ENCODE results near the gene CAMK2N2.

Gene CAMK2N2

DNA sequence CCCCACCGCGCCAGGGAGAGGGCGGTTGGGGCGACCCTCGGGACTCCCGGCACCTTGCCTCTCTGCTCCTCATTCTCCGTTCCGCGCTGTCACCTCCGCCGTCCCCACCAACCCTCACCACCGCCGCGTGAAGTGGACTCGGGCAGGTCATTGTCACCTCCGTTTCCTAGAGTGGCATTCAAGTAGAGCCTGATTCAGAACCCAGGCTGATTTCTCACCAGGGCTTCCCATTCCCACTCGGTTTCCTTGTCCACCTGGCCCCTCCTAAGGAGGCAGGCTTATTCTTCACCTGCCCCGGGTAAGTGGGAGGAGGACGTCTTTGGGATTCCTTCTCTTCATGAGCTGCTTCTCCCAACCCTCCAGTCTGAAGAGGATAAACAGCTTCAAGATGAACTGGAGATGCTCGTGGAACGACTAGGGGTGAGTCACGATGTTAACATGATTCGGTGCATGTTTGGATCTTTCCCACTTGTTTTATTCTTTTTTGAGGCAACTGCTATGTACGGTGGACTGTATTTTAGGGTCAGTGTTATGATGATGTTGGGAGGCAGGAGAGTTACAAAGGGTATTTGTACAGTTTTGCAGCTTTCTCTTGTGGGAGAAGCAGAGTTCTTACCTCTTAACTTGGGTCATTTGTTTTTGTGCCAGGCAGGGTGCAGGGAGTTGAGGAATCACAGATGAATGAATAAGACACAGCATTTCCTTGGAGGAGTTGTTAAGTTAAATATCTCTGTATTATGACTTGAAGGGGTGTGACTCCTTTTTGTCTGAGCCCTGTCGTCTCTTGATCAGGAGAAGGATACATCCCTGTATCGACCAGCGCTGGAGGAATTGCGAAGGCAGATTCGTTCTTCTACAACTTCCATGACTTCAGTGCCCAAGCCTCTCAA lies 38.4 kb upstream of the CAMK2N2 start:
- Histone ChIP-seq H2AFZ (ENCODE audit: low read length) (no peak overlapping the region), H3K27me3 (ENCODE audit: insufficient read depth, low read length) (no peaks in the 10 kb centered on the region), H3K9me3 (ENCODE audit: low read length) (no peaks in the 10 kb centered on the region), H4K20me1 (ENCODE audit: insufficient read depth, low read length) (no peaks in the 10 kb centered on the region), H3F3A (ENCODE audit: insufficient read depth, low read length) (no peaks in the 10 kb centered on the region), H3K79me2 (ENCODE audit: insufficient read depth, low read length) (peaks cover 15% of the 10 kb centered on the region), H3K36me3 (ENCODE audit: insufficient read depth, low read length) (peaks cover 48% of the 10 kb centered on the region), H3K4me3 (ENCODE audit: low read depth, low read length, poor library complexity, severe bottlenecking) (peak overlapping the region; percentile 92), H3K4me2 (ENCODE audit: low read length) (peak overlapping the region; percentile 75), H3K9me2 (ENCODE audit: low read depth, low read length) (no peaks in the 10 kb centered on the region), H3K9ac (ENCODE audit: low read length) (peak overlapping the region; percentile 93), H3K27ac (ENCODE audit: low read depth, low read length, poor library complexity, severe bottlenecking) (no peak overlapping the region), H3K4me1 (ENCODE audit: insufficient read depth, low read length, severe bottlenecking) (peaks cover 19% of the 10 kb centered on the region)
- TF ChIP-seq, protein P1, sequence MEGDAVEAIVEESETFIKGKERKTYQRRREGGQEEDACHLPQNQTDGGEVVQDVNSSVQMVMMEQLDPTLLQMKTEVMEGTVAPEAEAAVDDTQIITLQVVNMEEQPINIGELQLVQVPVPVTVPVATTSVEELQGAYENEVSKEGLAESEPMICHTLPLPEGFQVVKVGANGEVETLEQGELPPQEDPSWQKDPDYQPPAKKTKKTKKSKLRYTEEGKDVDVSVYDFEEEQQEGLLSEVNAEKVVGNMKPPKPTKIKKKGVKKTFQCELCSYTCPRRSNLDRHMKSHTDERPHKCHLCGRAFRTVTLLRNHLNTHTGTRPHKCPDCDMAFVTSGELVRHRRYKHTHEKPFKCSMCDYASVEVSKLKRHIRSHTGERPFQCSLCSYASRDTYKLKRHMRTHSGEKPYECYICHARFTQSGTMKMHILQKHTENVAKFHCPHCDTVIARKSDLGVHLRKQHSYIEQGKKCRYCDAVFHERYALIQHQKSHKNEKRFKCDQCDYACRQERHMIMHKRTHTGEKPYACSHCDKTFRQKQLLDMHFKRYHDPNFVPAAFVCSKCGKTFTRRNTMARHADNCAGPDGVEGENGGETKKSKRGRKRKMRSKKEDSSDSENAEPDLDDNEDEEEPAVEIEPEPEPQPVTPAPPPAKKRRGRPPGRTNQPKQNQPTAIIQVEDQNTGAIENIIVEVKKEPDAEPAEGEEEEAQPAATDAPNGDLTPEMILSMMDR (IDR thresholded peaks at IDR 0.05; ENCODE audit: low read length), result no peak
- TF ChIP-seq EZH2 (IDR thresholded peaks at IDR 0.05; ENCODE audit: borderline replicate concordance, low read length), result no peak

DNA sequence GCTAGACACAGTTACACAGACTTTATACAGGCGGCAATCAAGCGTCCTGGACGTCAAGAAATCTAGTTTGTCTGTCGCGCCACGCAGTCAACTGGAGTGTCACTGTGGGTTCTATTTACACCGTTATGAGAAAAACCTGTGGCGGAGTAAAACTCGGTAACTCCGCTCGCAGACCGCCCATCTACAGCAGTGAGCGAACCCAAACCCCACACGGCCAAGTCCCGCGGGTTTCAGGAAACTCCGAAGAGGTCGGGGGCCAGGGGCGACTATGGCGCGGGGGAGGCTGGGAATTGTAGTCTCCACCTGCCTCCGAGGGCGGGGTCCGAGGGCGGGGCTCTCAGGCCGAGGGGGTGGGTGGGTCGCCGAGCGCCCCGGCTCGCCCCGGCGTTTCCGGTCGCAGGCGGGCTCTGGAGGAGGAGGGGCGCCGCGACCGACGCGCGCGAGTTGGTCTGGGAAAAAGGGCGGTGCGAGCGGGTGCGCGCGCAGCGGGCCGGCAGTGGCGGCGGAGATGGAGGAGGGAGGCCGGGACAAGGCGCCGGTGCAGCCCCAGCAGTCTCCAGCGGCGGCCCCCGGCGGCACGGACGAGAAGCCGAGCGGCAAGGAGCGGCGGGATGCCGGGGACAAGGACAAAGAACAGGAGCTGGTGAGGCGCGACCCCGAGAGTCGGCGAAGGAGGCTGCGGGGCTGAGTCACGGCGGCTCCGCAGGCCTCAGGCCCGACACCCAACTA lies 37.6 kb upstream of the CAMK2N2 start, which contains the start of gene PSMD2:
Gene PSMD2, plus strand, starts transcription at position 483 of the 729 bp plus-strand sequence. Its CDS starts 26 bp downstream, at position 509.
- Histone ChIP-seq H4K20me1 (ENCODE audit: insufficient read depth, low read length) (no peaks in the 10 kb centered on the region), H3K4me3 (ENCODE audit: low read depth, low read length, poor library complexity, severe bottlenecking) (peak within 1 kb of the TSS; percentile 92), H3K4me1 (ENCODE audit: insufficient read depth, low read length, severe bottlenecking) (peaks cover 19% of the 10 kb centered on the region), H3K9me2 (ENCODE audit: low read depth, low read length) (no peaks in the 10 kb centered on the region), H3K27ac (ENCODE audit: low read depth, low read length, poor library complexity, severe bottlenecking) (no peak within 1 kb of the TSS), H3K4me2 (ENCODE audit: low read length) (peak within 1 kb of the TSS; percentile 89), H3F3A (ENCODE audit: insufficient read depth, low read length) (no peaks in the 10 kb centered on the region), H3K9ac (ENCODE audit: low read length) (peak within 1 kb of the TSS; percentile 93), H3K79me2 (ENCODE audit: insufficient read depth, low read length) (peaks cover 15% of the 10 kb centered on the region), H3K9me3 (ENCODE audit: low read length) (no peaks in the 10 kb centered on the region), H3K36me3 (ENCODE audit: insufficient read depth, low read length) (peaks cover 40% of the 10 kb centered on the region), H3K27me3 (ENCODE audit: insufficient read depth, low read length) (no peaks in the 10 kb centered on the region), H2AFZ (ENCODE audit: low read length) (peak within 1 kb of the TSS; percentile 42; the same call in 1 of the 2 replicates)
- TF ChIP-seq, protein P1 (IDR thresholded peaks at IDR 0.05; ENCODE audit: low read length), result no peak
- TF ChIP-seq EZH2 (IDR thresholded peaks at IDR 0.05; ENCODE audit: borderline replicate concordance, low read length), result no peak

DNA sequence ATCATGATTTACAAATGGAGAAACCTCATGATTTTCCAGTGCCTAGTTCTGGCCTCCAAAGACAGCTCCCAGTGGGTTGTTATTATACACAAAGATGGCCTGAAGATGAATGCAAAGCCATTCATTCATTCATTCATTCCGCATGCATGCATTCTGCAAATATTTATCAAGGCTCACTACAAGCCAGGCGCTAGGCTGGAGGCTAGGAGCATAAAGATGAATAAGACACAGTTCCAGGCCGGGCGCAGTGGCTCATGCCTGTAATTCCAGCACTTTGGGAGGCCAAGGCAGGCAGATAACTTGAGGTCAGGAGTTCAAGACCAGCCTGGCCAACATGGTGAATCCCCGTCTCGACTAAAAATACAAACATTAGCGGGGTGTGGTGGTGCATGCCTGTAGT lies 35.3 kb upstream of the CAMK2N2 start:
- no peak overlapping the region for H3K4me3 ChIP-seq (ENCODE audit: low read depth, low read length, poor library complexity, severe bottlenecking)
- no peak overlapping the region for H3K27ac ChIP-seq (ENCODE audit: low read depth, low read length, poor library complexity, severe bottlenecking)
- peaks cover 17% of the 10 kb centered on the region for H3K36me3 ChIP-seq (ENCODE audit: insufficient read depth, low read length)
- TF ChIP-seq, protein P1 (IDR thresholded peaks at IDR 0.05; ENCODE audit: low read length), result no peak
- no peak for TF ChIP-seq EZH2 (IDR thresholded peaks at IDR 0.05; ENCODE audit: borderline replicate concordance, low read length)
- H2AFZ ChIP-seq (ENCODE audit: low read length), result no peak overlapping the region
- H3K9me2 ChIP-seq (ENCODE audit: low read depth, low read length), result no peaks in the 10 kb centered on the region
- H3K79me2 ChIP-seq (ENCODE audit: insufficient read depth, low read length), result peaks cover 15% of the 10 kb centered on the region
- H3K27me3 ChIP-seq (ENCODE audit: insufficient read depth, low read length), result no peaks in the 10 kb centered on the region
- no peak overlapping the region for H3K4me2 ChIP-seq (ENCODE audit: low read length)
- no peaks in the 10 kb centered on the region for H3F3A ChIP-seq (ENCODE audit: insufficient read depth, low read length)
- peaks cover 19% of the 10 kb centered on the region for H3K4me1 ChIP-seq (ENCODE audit: insufficient read depth, low read length, severe bottlenecking)
- H3K9me3 ChIP-seq (ENCODE audit: low read length), result no peaks in the 10 kb centered on the region
- H4K20me1 ChIP-seq (ENCODE audit: insufficient read depth, low read length), result no peaks in the 10 kb centered on the region
- H3K9ac ChIP-seq (ENCODE audit: low read length), result no peak overlapping the region

Data from OCI-LY1 (cell line).